Hepatocyte (in vitro differentiated cells): ENCODE results near the gene IER5.

Source experiments
- EZH2 ChIP-seq: fragments of 200-600 bp; sonication (generic); IDR thresholded peaks from 2 replicates; pipeline ENCODE4 v1.6.1; 2016; ENCODE audit warnings: antibody characterized with exemption, mild to moderate bottlenecking, borderline replicate concordance
- EZH2phosphoT487 ChIP-seq: fragments of 200-600 bp; sonication (generic); IDR thresholded peaks from one replicate; pipeline ENCODE4 v1.6.1; 2018; ENCODE audit warnings: antibody characterized with exemption, mild to moderate bottlenecking, low read depth, moderate library complexity; ENCODE audit not compliant: unreplicated experiment, severe bottlenecking
- TF ChIP-seq, protein P1 (sequence below): fragments of 200-600 bp; sonication (generic); IDR thresholded peaks from 2 replicates; pipeline ENCODE4 v1.5.1; 2016; ENCODE audit warnings: antibody characterized with exemption, mild to moderate bottlenecking; ENCODE audit not compliant: poor library complexity

DNA sequence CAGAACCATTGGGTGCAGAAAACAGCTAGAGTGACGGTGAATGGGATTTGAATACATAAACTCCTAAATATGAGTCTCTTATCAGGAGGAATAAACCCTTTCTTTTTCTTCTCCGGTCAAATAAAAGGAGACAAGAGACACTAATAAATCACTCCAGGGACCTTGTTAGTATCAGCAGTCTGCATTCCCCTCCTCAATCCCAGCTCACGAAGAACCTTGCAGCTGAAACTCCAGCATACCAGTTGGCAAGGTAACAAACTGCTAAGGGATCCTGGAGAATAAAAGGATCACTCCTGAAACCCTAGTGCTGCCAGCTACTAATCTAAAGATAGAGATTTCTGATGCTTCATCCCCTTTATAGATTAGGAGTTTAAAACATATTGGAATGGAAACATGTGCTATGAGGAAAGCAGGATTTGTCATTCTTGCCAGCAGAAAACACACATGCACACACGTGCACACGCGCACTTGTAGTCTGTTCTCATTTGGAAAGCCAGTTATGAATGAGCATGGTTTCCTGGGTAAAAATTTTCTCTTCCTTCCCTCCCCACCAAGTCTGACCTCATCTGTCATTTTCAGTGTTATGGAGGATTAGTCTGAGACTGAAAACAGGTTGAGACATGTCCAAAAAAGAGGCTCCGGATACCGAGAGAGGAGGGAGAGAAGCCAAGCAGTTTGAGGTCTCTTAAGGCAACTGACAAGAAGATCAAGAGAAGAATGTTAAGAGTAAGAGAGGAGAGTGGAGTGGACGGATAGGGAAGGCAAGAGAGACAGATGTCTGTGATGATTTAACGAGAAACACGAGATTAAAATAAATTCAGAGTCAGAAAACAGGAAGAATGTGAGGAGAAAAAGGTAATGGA, 10.9 kb downstream of the IER5 start:
- TF ChIP-seq, protein P1, sequence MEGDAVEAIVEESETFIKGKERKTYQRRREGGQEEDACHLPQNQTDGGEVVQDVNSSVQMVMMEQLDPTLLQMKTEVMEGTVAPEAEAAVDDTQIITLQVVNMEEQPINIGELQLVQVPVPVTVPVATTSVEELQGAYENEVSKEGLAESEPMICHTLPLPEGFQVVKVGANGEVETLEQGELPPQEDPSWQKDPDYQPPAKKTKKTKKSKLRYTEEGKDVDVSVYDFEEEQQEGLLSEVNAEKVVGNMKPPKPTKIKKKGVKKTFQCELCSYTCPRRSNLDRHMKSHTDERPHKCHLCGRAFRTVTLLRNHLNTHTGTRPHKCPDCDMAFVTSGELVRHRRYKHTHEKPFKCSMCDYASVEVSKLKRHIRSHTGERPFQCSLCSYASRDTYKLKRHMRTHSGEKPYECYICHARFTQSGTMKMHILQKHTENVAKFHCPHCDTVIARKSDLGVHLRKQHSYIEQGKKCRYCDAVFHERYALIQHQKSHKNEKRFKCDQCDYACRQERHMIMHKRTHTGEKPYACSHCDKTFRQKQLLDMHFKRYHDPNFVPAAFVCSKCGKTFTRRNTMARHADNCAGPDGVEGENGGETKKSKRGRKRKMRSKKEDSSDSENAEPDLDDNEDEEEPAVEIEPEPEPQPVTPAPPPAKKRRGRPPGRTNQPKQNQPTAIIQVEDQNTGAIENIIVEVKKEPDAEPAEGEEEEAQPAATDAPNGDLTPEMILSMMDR, result no peak
- TF ChIP-seq EZH2 (no peak), EZH2phosphoT487 (no peak)
